Right atrium auricular region (tissue), 2 donors: ENCODE results near the gene PYCARD. TPM values are rescaled to one million over a fixed set of nuclear protein-coding genes. Genes with fewer than 3 reads are reported as not detected.

Experiments used
- DNase-seq: peaks from one replicate; pipeline ENCODE4 v3.0.0-alpha.2; 2019; ENCODE audit warnings: low spot score
- H3K27ac ChIP-seq, 2 donors: fragments of 200-600 bp; sonication (generic); 1 replicate in 1 of 2; 2 replicates in 1 of 2; pipeline ENCODE4 v1.5.1; 2016 to 2019
- H3K27me3 ChIP-seq, 2 donors: fragments of 200-600 bp; sonication (generic); one replicate each; pipeline versions ENCODE4 v1.5.1 to v1.6.0; 2017 to 2019
- H3K36me3 ChIP-seq: fragments of 200-600 bp; sonication (generic); one replicate; pipeline ENCODE4 v1.5.1; 2016
- H3K4me1 ChIP-seq, 2 donors: fragments of 200-600 bp; sonication (generic); one replicate each; pipeline versions ENCODE4 v1.5.1 to v1.6.0; 2017 to 2019
- H3K4me3 ChIP-seq, 2 donors: fragments of 200-600 bp; sonication (generic); 1 replicate in 1 of 2; 2 replicates in 1 of 2; pipeline ENCODE4 v1.5.1; 2017 to 2019; ENCODE audit warnings: mild to moderate bottlenecking in 1 of 2, moderate library complexity in 1 of 2
- H3K9me3 ChIP-seq, 2 donors: fragments of 200-600 bp; sonication (generic); one replicate each; pipeline ENCODE4 v1.5.1; 2019
- total RNA-seq, 2 donors: library from RNA; depleted of rRNA; stranded (reverse); fragments of >200 nt; gene quantifications; one replicate each; pipeline ENCODE4 v1.1.0, GENCODE V29; 2016
- TF ChIP-seq, protein P1 (sequence below), 2 donors: fragments of 200-600 bp; sonication (generic); IDR thresholded peaks; one replicate each; pipeline ENCODE4 v1.5.1; 2019; ENCODE audit warnings: antibody characterized with exemption in 2 of 2

Gene PYCARD
- total RNA-seq, 2 donors from 2014 or later = 7.9 to 13.8 TPM

DNA sequence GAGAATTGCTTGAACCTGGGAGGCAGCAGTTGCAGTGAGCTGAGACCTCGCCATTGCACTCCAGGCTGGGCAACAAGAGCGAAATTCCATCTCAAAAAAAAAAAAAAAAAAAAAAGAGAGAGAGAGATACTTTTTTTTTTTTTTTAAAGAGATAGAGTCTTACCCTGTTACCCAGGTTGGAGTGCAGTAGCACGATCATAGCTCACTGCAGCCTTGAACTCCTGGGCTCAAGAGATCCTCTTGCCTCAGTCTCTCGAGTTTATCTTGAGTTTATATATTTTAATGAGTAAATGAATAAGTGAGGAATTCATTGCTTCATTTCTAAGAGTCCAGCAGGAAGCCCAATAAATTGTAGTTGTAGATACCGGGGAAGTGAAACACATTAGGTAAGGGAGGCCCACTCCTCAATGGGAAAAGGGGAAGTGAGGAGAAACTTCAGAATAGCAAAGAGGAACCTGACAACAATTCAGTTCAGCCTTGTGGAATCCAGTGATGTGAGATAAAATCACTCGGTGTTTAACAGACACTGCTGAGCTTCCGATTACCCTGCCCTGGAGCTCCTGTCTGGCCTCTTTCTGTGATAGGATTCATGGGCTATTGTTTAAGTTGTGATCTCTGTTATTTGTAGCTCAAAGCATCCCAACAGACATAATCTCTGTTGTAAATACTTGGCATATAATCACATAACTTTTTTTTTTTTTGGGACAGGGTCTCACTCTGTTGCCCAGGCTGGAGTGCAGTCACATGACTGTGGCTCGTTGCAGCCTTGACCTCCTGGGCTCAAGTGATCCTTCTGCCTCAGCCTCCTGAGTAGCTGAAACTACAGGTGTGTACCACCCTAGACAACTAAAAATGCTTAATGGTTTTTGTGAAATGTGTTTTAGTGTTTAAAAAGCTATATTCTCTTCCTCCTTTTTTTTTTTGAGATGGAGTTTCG, 41.4 kb upstream of the PYCARD start:
- no peak for DNase-seq
- H3K27me3 ChIP-seq = no peaks in the 10 kb centered on the region
- TF ChIP-seq, protein P1, sequence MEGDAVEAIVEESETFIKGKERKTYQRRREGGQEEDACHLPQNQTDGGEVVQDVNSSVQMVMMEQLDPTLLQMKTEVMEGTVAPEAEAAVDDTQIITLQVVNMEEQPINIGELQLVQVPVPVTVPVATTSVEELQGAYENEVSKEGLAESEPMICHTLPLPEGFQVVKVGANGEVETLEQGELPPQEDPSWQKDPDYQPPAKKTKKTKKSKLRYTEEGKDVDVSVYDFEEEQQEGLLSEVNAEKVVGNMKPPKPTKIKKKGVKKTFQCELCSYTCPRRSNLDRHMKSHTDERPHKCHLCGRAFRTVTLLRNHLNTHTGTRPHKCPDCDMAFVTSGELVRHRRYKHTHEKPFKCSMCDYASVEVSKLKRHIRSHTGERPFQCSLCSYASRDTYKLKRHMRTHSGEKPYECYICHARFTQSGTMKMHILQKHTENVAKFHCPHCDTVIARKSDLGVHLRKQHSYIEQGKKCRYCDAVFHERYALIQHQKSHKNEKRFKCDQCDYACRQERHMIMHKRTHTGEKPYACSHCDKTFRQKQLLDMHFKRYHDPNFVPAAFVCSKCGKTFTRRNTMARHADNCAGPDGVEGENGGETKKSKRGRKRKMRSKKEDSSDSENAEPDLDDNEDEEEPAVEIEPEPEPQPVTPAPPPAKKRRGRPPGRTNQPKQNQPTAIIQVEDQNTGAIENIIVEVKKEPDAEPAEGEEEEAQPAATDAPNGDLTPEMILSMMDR (IDR thresholded peaks at IDR 0.05) = no peak
- no peaks in the 10 kb centered on the region for H3K9me3 ChIP-seq
- no peaks in the 10 kb centered on the region for H3K36me3 ChIP-seq
- H3K4me3 ChIP-seq = no peak overlapping the region
- H3K27ac ChIP-seq = no peak overlapping the region
- H3K4me1 ChIP-seq = no peaks in the 10 kb centered on the region

DNA sequence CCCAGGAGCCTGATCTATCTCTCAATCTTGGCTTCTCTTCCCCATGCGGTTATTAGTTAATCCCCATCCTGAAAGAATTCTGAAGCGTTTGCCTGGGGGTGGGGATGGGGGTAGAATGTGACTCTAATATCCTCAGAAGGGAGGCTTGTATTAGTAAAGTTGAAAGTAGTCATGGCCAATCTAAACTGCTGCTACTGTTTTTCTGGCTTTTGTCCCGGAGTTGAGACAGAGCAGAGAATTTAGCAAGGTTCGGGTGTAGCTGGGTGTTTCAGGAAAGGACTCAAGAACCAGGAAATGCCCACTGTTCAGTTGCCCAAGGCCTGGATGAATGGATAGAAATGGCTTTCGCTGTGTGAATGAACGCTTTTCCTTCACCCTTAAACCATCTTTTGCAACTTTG, 39.6 kb upstream of the PYCARD start:
- no peaks in the 10 kb centered on the region for H3K27me3 ChIP-seq
- no peaks in the 10 kb centered on the region for H3K4me1 ChIP-seq
- DNase-seq = no peak
- H3K9me3 ChIP-seq = no peaks in the 10 kb centered on the region
- no peaks in the 10 kb centered on the region for H3K36me3 ChIP-seq
- H3K4me3 ChIP-seq = no peak overlapping the region
- TF ChIP-seq, protein P1 (IDR thresholded peaks at IDR 0.05) = no peak
- H3K27ac ChIP-seq = no peak overlapping the region

DNA sequence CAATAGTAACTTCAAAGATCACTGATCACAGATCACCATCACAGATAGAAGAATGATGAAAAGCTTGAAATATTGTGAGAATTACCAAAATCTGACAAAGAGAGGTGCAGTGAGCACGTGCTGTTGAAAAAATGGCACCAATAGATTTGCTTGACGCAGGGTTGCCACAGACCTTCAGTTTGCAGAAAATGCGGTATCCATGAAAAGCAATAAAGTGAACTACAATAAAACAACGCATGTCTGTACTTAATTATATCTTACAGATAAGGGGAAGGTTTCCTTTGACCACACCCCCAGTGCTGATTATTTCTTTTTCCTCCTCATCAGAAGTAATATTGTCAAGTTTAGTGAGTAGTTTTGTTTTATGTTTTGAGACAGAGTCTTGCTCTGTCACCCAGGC, 35.5 kb upstream of the PYCARD start:
- H3K9me3 ChIP-seq = peaks cover 0 to 9% of the 10 kb centered on the region in 2 donors
- no peak for DNase-seq
- no peaks in the 10 kb centered on the region for H3K4me1 ChIP-seq
- TF ChIP-seq, protein P1 (IDR thresholded peaks at IDR 0.05) = no peak
- H3K4me3 ChIP-seq = no peak overlapping the region
- no peaks in the 10 kb centered on the region for H3K27me3 ChIP-seq
- no peaks in the 10 kb centered on the region for H3K36me3 ChIP-seq
- no peak overlapping the region for H3K27ac ChIP-seq

DNA sequence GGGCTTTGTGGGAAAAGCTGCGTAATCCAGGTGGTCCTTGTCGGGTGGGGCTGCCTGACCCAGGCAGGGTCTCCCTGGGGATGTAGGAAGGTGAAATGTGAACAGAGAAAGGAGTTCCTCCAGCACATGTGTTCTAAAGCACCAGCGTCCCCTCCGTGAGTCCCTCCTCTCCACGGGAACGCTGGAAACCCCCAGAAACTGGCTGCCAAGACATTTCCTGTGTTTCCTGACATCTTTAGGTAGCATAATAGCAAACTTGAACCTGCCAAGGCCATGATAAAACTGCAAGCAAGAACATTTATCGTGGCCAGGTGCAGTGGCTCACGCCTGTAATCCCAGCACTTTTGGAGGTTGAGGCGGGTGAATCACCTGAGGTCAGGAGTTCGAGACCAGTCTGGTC, 26.9 kb upstream of the PYCARD start:
- Histone ChIP-seq H3K4me3 (no peak overlapping the region), H3K9me3 (peaks cover 0 to under 1% of the 10 kb centered on the region in 2 donors), H3K27ac (no peak overlapping the region), H3K27me3 (no peaks in the 10 kb centered on the region), H3K4me1 (no peaks in the 10 kb centered on the region), H3K36me3 (no peaks in the 10 kb centered on the region)
- TF ChIP-seq, protein P1 (IDR thresholded peaks at IDR 0.05) = no peak
- DNase-seq = no peak

DNA sequence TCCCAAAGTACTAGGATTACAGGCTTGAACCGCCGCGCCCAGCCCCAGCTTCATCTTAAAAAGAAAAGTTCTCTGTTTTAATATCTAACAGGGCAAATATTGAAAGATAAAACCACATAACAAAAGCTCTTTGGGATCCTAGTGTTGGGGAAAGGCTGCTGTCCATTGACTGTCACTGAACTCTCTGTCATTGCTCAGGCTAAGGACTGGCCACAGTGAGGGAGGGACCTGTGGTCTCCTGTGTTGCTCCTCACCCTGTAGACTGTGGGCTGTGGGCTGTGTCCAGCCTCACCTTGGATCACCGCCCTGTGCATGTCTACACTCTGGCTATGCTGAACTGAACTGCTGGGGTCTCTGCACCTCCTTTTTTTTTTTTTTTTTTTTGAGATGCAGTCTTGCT, 25.6 kb upstream of the PYCARD start:
- no peak overlapping the region for H3K4me3 ChIP-seq

More for the DNA sequence above, 25.6 kb upstream of the PYCARD start:
- H3K27ac ChIP-seq = no peak overlapping the region
- no peaks in the 10 kb centered on the region for H3K4me1 ChIP-seq
- TF ChIP-seq, protein P1 (IDR thresholded peaks at IDR 0.05) = no peak
- no peaks in the 10 kb centered on the region for H3K27me3 ChIP-seq
- H3K36me3 ChIP-seq = no peaks in the 10 kb centered on the region
- H3K9me3 ChIP-seq = no peaks in the 10 kb centered on the region
- no peak for DNase-seq
